CD14-positive monocyte (primary cell): ENCODE results near the gene CDH4. TPM values are rescaled to one million over a fixed set of nuclear protein-coding genes. Genes with fewer than 3 reads are reported as not detected.

ENCODE experiments used
- DNase-seq, 3 donors: peaks; one replicate each; pipeline ENCODE4 v3.0.0-alpha.2; 2011 to 2022
- H2AFZ ChIP-seq: 2 replicates; pipeline ENCODE4 v1.6.0; 2012; ENCODE audit warnings: mild to moderate bottlenecking, low read depth, low read length, inconsistent platforms; ENCODE audit not compliant: insufficient read depth, poor library complexity, severe bottlenecking
- H3K27ac ChIP-seq, 2 donors: 1 replicate in 1 of 2; 2 replicates in 1 of 2; pipeline ENCODE4 v1.5.1; 2012 to 2013; ENCODE audit warnings: low read length in 2 of 2, control low read depth in 1 of 2, inconsistent platforms in 1 of 2, low read depth in 1 of 2, mild to moderate bottlenecking in 1 of 2
- H3K27me3 ChIP-seq, 2 donors: one replicate each; pipeline versions ENCODE4 v1.6.0 to v1.6.1; 2011 to 2013; ENCODE audit warnings: low read length in 2 of 2; ENCODE audit not compliant: control insufficient read depth in 2 of 2, insufficient read depth in 2 of 2
- H3K36me3 ChIP-seq, 2 donors: replicated peaks in 1 of 2; 1 replicate in 1 of 2; 2 replicates in 1 of 2; pipeline versions ENCODE4 v1.5.1 to v1.6.1; 2012 to 2013; ENCODE audit warnings: low read length in 2 of 2, control low read depth in 1 of 2, inconsistent platforms in 1 of 2, mild to moderate bottlenecking in 1 of 2; ENCODE audit not compliant: insufficient read depth in 2 of 2, control insufficient read depth in 1 of 2
- H3K4me1 ChIP-seq, 2 donors: 1 replicate in 1 of 2; 2 replicates in 1 of 2; pipeline versions ENCODE4 v1.5.1 to v1.6.1; 2012 to 2013; ENCODE audit warnings: low read length in 2 of 2, control low read depth in 1 of 2, inconsistent platforms in 1 of 2, mild to moderate bottlenecking in 1 of 2, moderate library complexity in 1 of 2; ENCODE audit not compliant: insufficient read depth in 2 of 2, control insufficient read depth in 1 of 2
- H3K4me2 ChIP-seq: replicated peaks from 2 replicates; pipeline ENCODE3; 2012; ENCODE audit warnings: low read length, moderate library complexity, mild to moderate bottlenecking; ENCODE audit not compliant: poor library complexity, severe bottlenecking; ENCODE audit errors: extremely low read depth
- H3K4me3 ChIP-seq, 3 experiments: fragments of 200-600 bp in 1 of 3; sonication (generic) in 1 of 3; replicated peaks in 1 of 3; 1 replicate in 2 of 3; 2 replicates in 1 of 3; pipeline ENCODE4 v1.5.1; 2011 to 2013; ENCODE audit warnings: low read length in 3 of 3, mild to moderate bottlenecking in 3 of 3, control low read depth in 2 of 3, low read depth in 2 of 3, inconsistent platforms in 1 of 3, moderate library complexity in 1 of 3
- H3K79me2 ChIP-seq: 2 replicates; pipeline ENCODE4 v1.6.0; 2012; ENCODE audit warnings: mild to moderate bottlenecking, control low read depth, inconsistent platforms, low read length, moderate library complexity; ENCODE audit not compliant: insufficient read depth
- H3K9ac ChIP-seq: 2 replicates; pipeline ENCODE4 v1.6.0; 2017; ENCODE audit warnings: low read length, mild to moderate bottlenecking; ENCODE audit not compliant: insufficient read depth, poor library complexity, severe bottlenecking
- H3K9me3 ChIP-seq, 2 donors: replicated peaks in 1 of 2; 1 replicate in 1 of 2; 2 replicates in 1 of 2; pipeline versions ENCODE4 v1.5.1 to v1.6.1; 2012 to 2013; ENCODE audit warnings: low read length in 2 of 2, control low read depth in 1 of 2; ENCODE audit not compliant: control insufficient read depth in 1 of 2, insufficient read depth in 1 of 2
- H4K20me1 ChIP-seq: 2 replicates; pipeline ENCODE4 v1.6.0; 2012; ENCODE audit warnings: mild to moderate bottlenecking, low read length, control low read depth, moderate library complexity; ENCODE audit not compliant: insufficient read depth
- H3K27ac Mint-ChIP-seq, 7 donors: one replicate each; pipeline ENCODE4 v1.8.0; 2020; ENCODE audit warnings: mild to moderate bottlenecking in 7 of 7, mixed read lengths in 7 of 7, moderate library complexity in 6 of 7, inconsistent platforms in 2 of 7
- H3K27me3 Mint-ChIP-seq, 3 donors: one replicate each; pipeline ENCODE4 v1.8.0; 2021 to 2022; ENCODE audit warnings: low read depth in 3 of 3, mild to moderate bottlenecking in 3 of 3, mixed read lengths in 3 of 3, moderate library complexity in 3 of 3, inconsistent platforms in 1 of 3
- H3K36me3 Mint-ChIP-seq, 2 donors: one replicate each; pipeline ENCODE4 v1.8.0; 2020; ENCODE audit warnings: mixed read lengths in 2 of 2, inconsistent platforms in 1 of 2, mild to moderate bottlenecking in 1 of 2
- H3K4me1 Mint-ChIP-seq: one replicate; pipeline ENCODE4 v1.8.0; 2020; ENCODE audit warnings: mild to moderate bottlenecking, mixed read lengths
- H3K4me3 Mint-ChIP-seq, 2 donors: one replicate each; pipeline ENCODE4 v1.8.0; 2020; ENCODE audit warnings: mild to moderate bottlenecking in 2 of 2, mixed read lengths in 2 of 2, moderate library complexity in 1 of 2
- H3K9me3 Mint-ChIP-seq, 7 donors: one replicate each; pipeline ENCODE4 v1.8.0; 2020 to 2022; ENCODE audit warnings: mixed read lengths in 7 of 7, mild to moderate bottlenecking in 6 of 7, moderate library complexity in 6 of 7, inconsistent platforms in 2 of 7
- CTCF ChIP-seq: fragments of 200-600 bp; IDR thresholded peaks from one replicate; pipeline ENCODE4 v1.8.0; 2022; ENCODE audit warnings: antibody characterized with exemption, mild to moderate bottlenecking
- WGBS: methylation state at CpG from one replicate; pipeline ENCODE4 v1.1.5; 2013; ENCODE audit warnings: missing lambda C conversion rate; ENCODE audit not compliant: insufficient coverage; 5-methylcytosine and 5-hydroxymethylcytosine counted together
- intact Hi-C, 2 donors: fragments of 100-400 bp; cut with micrococcal nuclease; formaldehyde crosslinking; loops; one replicate each; pipeline versions ENCODE4 v1.15.0 to v1.15.1; 2023
- polyA plus RNA-seq, 3 donors: library from polyadenylated mRNA; depleted of rRNA in 1 of 3; unstranded in 2 of 3; stranded (reverse) in 1 of 3; fragments of 300-500 nt in 2 of 3; fragments of >200 nt in 1 of 3; fragmentation: Illumina TruSeq in 2 of 3; gene quantifications; 1 replicate in 2 of 3; 2 replicates in 1 of 3; pipeline ENCODE4 v1.2.3, GENCODE V29; 2012 to 2021

Gene CDH4
- polyA plus RNA-seq, 3 donors: not detected

- intact Hi-C loops: no loop called here
- Histone ChIP-seq H3K4me3 (no peak overlapping the region), H3K27me3 (no peaks in the 10 kb centered on the region), H3K4me2 (no peak overlapping the region), H4K20me1 (no peaks in the 10 kb centered on the region), H3K4me1 (no peaks in the 10 kb centered on the region), H3K79me2 (no peaks in the 10 kb centered on the region), H3K27ac (no peak overlapping the region), H3K36me3 (no peaks in the 10 kb centered on the region), H3K9me3 (no peaks in the 10 kb centered on the region), H2AFZ (no peak overlapping the region), H3K9ac (no peak overlapping the region)
- Mint-ChIP-seq H3K4me3 (no peak overlapping the region), H3K4me1 (no peaks in the 10 kb centered on the region), H3K27me3 (peaks cover 3 to 8% (median 6%) of the 10 kb centered on the region in 3 donors), H3K36me3 (no peaks in the 10 kb centered on the region), H3K9me3 (peaks cover 0 to 4% (median 2%) of the 10 kb centered on the region in 7 donors), H3K27ac (peak overlapping the region in 1 of 7 donors; percentile 17)
- no peak for TF ChIP-seq CTCF
- no peak for DNase-seq
- WGBS: 75% methylated on average over 3 of the region's 17 CpGs
These were observed 31.3 kb upstream of the CDH4 start for GRCh38 chr20:61220626-61221325.

- no peaks in the 10 kb centered on the region for H3K27me3 ChIP-seq
- no peak overlapping the region for H2AFZ ChIP-seq
- no peaks in the 10 kb centered on the region for H3K9me3 ChIP-seq
- Mint-ChIP-seq H3K27ac (no peak overlapping the region), H3K27me3 (peaks cover 3 to 8% (median 3%) of the 10 kb centered on the region in 3 donors), H3K36me3 (no peaks in the 10 kb centered on the region), H3K9me3 (peaks cover 0 to 2% (median 0%) of the 10 kb centered on the region in 7 donors), H3K4me1 (no peaks in the 10 kb centered on the region), H3K4me3 (no peak overlapping the region)
- no peaks in the 10 kb centered on the region for H3K4me1 ChIP-seq
- no peak overlapping the region for H3K27ac ChIP-seq
- H3K9ac ChIP-seq: no peak overlapping the region
- H3K4me2 ChIP-seq: no peak overlapping the region
- no peaks in the 10 kb centered on the region for H3K79me2 ChIP-seq
- intact Hi-C loops: no loop called here
- TF ChIP-seq CTCF: no peak
- H3K36me3 ChIP-seq: no peaks in the 10 kb centered on the region
- 100% methylated on average over 1 of the region's 3 CpGs for WGBS
- DNase-seq: no peak
- no peak overlapping the region for H3K4me3 ChIP-seq
- H4K20me1 ChIP-seq: no peaks in the 10 kb centered on the region
These were observed 29.4 kb upstream of the CDH4 start for GRCh38 chr20:61222699-61223098.
